ENCODE results near the gene RPL10.

Gene RPL10

GRCh38 chrX:154378799-154379568, 19.2 kb upstream of the RPL10 start, which contains the start of gene EMD:
EMD (plus strand) TSS chrX:154379295; CDS start chrX:154379485, 190 bp downstream.
- Histone ChIP-seq H3K4me3 (replicated peaks; ENCODE audit: low read depth, low read length) (peak within 1 kb of the TSS; percentile 78), H3K27me3 (replicated peaks; ENCODE audit: control insufficient read depth, insufficient read depth, low read length) (no peaks in the 10 kb centered on the region), H3K36me3 (ENCODE audit: control insufficient read depth, insufficient read depth, low read length) (peaks cover 1% of the 10 kb centered on the region)
- TF ChIP-seq CTCF (IDR thresholded peaks at IDR 0.05; ENCODE audit: insufficient read depth, low read length, poor library complexity, severe bottlenecking): no peak
- peak; percentile 100 for DNase-seq (ENCODE audit: extremely low read depth, insufficient read length)

DNA sequence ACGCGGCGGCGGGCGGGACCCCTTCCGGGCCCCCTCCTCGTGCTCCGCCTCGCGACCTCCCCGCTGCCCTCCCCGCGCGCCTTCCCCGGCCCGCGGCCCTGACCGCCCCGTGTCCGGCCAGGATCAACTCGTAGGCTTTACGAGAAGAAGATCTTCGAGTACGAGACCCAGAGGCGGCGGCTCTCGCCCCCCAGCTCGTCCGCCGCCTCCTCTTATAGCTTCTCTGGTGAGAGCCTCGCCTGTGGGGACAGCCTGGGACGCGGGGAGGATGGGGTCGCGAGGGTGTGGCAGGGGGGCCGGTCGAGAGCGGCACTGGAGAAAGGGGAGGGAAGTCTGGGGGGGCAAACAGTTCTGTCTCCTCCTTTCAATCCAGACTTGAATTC, 18.6 kb upstream of the RPL10 start:
- peak overlapping the region; percentile 78 for H3K4me3 ChIP-seq (replicated peaks; ENCODE audit: low read depth, low read length)
- H3K27me3 ChIP-seq (replicated peaks; ENCODE audit: control insufficient read depth, insufficient read depth, low read length): no peaks in the 10 kb centered on the region
- DNase-seq (ENCODE audit: extremely low read depth, insufficient read length): no peak
- H3K36me3 ChIP-seq (ENCODE audit: control insufficient read depth, insufficient read depth, low read length): peaks cover 1% of the 10 kb centered on the region
- no peak for TF ChIP-seq CTCF (IDR thresholded peaks at IDR 0.05; ENCODE audit: insufficient read depth, low read length, poor library complexity, severe bottlenecking)

GRCh38 chrX:154380153-154380552, 18.0 kb upstream of the RPL10 start:
- no peak for DNase-seq (ENCODE audit: extremely low read depth, insufficient read length)
- Histone ChIP-seq H3K4me3 (replicated peaks; ENCODE audit: low read depth, low read length) (peak overlapping the region; percentile 78), H3K27me3 (replicated peaks; ENCODE audit: control insufficient read depth, insufficient read depth, low read length) (no peaks in the 10 kb centered on the region), H3K36me3 (ENCODE audit: control insufficient read depth, insufficient read depth, low read length) (peaks cover 1% of the 10 kb centered on the region)
- no peak for TF ChIP-seq CTCF (IDR thresholded peaks at IDR 0.05; ENCODE audit: insufficient read depth, low read length, poor library complexity, severe bottlenecking)

GRCh38 chrX:154380787-154381186, 17.4 kb upstream of the RPL10 start:
- peak overlapping the region; percentile 78 for H3K4me3 ChIP-seq (replicated peaks; ENCODE audit: low read depth, low read length)
- TF ChIP-seq CTCF (IDR thresholded peaks at IDR 0.05; ENCODE audit: insufficient read depth, low read length, poor library complexity, severe bottlenecking): no peak
- peaks cover 1% of the 10 kb centered on the region for H3K36me3 ChIP-seq (ENCODE audit: control insufficient read depth, insufficient read depth, low read length)
- DNase-seq (ENCODE audit: extremely low read depth, insufficient read length): no peak
- H3K27me3 ChIP-seq (replicated peaks; ENCODE audit: control insufficient read depth, insufficient read depth, low read length): no peaks in the 10 kb centered on the region

GRCh38 chrX:154381271-154381670, 16.9 kb upstream of the RPL10 start:
- peaks cover 1% of the 10 kb centered on the region for H3K36me3 ChIP-seq (ENCODE audit: control insufficient read depth, insufficient read depth, low read length)
- DNase-seq (ENCODE audit: extremely low read depth, insufficient read length): no peak
- H3K4me3 ChIP-seq (replicated peaks; ENCODE audit: low read depth, low read length): no peak overlapping the region
- no peak for TF ChIP-seq CTCF (IDR thresholded peaks at IDR 0.05; ENCODE audit: insufficient read depth, low read length, poor library complexity, severe bottlenecking)
- H3K27me3 ChIP-seq (replicated peaks; ENCODE audit: control insufficient read depth, insufficient read depth, low read length): no peaks in the 10 kb centered on the region
